Dermis blood vessel endothelial cell (primary cell): Measurements from ENCODE around the gene QSOX2. TPM values are rescaled to one million over a fixed set of nuclear protein-coding genes. Genes with fewer than 3 reads are reported as not detected.

Source experiments
- DNase-seq: peaks from one replicate; pipeline ENCODE4 v3.0.0; 2010
- total RNA-seq: library from RNA; depleted of rRNA; stranded (reverse); fragments of >200 nt; gene quantifications from 2 replicates; pipeline ENCODE4 v1.2.3, GENCODE V29; 2014

The QSOX2 gene
- total RNA-seq, 1 donor from 2014 or later, result 9.0 TPM

DNA sequence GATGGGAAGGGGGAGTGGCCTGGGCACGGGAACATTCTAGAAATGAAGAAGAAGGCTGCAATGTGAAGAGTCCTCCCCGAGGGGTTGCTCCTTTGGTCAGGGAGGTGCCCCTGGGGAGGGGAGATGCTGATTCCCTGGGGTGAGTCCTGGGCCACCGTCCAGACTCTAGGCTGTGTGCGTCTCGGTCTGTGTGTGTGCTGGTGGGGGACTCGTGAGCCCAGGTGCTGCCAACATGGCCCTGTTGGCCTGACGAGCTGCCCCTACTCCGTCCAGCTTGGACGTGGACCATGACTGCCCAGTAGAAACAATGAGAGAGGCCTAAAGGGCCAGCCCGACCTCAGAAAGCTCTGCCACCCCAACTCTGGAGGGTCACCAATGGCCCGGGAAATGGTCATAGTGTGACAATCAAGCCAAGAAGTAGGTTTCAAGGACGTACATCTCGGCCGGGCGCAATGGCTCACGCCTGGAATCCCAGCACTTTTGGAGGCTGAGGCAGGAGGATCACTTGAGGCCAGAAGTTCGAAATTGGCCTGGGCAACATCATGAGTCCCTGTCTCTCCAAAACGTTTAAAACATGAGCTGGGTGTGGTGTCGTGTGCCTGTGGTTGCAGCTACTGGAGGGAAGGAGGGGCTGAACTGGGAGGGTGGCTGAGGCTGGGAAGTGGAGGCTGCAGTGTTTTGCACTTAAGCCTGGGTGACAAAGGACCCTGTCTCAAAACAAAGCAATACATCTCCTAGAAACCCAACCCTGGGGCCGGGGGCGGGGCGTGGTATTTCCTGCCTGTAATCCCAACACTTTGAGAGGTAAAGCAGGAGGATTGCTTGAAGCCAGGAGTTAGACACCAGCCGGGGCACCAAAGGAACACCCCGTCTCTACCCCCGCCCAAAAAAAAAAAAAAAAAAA, 57.7 kb downstream of the QSOX2 start:
- no peak for DNase-seq

- no peak for DNase-seq
Observed at GRCh38 chr9:136187197-136187596, 58.4 kb downstream of the QSOX2 start.

DNA sequence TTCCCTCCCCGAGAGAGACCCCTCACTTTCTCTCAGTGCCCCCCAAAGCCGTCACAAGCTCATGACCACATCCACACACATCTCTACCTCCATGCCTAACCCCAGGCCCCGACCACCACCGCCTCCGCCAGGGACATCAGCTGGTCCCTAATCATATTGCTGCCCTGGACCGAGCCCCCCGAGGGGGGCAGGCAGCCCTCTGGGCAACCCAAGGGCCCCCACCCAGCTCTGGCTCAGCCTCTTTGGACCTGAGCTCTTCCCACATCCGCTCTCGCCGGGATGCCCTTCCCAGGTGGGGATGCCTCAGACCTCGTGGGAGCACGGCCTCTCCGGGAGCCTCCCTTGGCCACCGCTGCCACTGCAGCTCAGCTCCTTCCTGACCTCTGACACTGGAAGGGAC, 59.2 kb downstream of the QSOX2 start:
- DNase-seq, result no peak

DNA sequence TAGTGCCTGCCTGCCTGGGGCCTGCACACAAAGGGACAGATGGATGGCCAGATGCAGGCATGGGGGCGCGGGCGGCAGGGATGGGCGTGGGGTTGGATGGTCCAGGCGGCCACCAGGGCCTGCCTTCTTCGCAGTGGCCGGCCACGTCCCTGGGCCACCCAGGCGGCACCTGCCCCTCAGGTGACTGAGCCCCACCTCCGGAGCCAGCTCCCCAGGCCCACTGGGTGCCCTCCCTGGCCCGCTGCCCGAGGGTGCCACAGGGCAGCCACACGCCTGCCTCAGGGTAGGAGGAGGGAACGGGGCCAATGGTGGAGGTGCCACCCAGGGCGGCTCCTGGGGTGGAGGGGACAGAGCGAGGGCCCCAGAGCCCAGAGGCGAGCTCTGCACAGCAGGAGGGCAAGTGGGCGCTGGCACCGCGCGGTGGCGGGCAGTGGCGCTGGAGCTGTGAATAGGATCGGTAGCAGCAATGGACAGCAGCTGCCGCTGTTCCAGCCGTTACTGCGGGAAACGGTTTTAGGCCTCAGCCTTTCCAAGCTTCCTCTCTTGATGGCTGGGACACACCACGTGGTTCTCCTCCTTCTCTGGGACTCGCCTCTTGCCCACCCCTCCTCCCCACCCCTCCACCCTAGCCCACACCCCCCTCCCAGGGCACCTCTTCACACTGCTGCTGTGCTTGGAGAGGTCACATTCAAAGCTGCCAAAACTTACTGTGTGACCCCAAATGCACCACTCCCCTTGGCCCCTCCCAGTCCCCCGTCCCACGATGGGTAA, 59.8 kb downstream of the QSOX2 start:
- no peak for DNase-seq

DNA sequence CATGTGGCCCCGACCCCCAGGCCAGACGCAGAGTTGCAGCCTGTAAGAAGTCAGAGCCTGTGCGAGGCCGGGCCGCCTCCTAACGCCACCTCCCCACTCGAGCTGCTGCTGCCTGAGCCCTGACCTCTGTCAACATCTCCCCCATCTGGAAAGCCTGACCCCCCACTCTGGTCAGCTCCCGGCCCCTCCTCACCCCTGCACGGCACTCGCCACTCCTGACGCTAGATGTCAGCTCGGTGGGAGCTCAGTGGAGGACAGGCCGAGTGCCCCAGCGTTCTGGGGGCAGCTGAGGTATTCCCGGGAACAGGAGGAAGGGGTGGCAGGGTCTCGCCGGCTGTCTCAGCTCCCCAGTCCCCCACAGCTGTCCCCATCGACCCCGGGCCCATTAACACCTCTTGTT, 60.5 kb downstream of the QSOX2 start:
- no peak for DNase-seq

- no peak for DNase-seq
Observed at GRCh38 chr9:136182850-136183422, 62.7 kb downstream of the QSOX2 start.

- no peak for DNase-seq
Observed at GRCh38 chr9:136182420-136182787, 63.2 kb downstream of the QSOX2 start.

DNA sequence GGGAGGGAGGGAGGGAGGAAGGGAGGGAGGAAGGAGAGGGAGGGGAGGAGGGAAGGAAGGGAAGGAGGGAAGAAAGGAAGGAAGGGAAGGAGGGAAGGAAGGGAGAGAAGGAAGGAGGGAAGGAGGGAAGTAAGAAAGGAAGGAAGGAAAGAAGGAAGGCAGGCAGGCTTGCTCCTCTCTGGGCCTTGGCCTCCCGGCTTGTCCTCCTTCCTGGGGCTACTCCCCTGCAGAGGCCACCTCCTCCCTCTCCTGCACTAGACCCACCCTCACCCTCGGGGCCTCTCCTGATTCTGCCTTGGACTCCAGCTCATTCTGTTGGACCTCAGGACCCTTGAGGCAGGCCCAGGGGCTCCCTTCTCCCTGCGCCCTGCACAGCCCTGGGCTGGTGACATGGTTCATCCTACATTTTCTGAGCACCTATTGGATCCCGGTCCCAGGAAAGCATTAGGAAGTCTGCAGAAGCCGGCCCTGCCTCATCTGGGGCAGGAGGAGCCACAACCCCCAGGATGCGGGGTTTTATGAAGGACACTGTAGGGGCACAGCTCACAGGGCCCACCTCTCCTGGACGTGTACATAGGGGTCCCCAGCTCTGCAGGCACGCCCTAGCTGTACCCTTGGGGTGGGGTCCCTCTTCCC, 63.7 kb downstream of the QSOX2 start:
- DNase-seq, result no peak

DNA sequence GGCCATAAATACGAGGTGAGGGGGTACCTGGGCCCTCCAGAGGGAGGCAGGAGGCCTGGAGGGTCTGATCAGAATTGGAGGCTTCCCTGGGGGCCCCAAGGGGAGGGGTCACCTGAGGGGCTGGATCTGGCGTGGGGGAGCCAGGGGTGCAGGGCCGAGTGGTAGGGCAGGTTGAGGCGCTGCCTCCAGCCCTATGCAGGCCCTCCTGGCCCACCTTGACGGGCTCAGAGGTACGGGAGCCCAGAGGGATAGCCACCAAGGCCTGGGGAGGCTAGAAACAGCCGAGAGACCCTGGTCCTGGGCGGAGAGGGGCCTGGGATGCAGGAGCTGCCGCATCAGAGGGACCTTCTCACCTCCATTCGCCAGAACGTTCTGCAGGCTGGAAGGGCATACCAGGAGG, 65.0 kb downstream of the QSOX2 start:
- DNase-seq, result no peak

DNA sequence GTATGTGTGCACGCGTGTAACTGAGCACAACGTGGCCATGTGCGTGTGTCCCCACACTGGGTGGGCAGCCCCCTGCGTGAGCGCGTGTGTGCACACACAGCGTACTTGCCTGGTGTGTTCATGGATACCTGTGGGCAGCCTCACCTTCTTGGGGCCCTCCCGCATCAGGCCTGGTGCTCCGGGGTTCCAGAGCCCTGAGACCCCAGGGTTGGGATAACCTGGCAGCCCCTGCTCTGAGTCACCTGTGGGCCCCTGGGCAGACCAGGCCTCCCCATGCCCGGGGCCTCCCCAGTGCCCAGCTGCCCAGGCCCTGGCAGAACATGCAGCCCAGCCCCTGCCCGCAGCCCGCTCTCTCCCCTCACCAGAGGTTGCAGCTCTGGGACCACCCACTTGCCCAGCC, 65.9 kb downstream of the QSOX2 start:
- DNase-seq, result no peak

DNA sequence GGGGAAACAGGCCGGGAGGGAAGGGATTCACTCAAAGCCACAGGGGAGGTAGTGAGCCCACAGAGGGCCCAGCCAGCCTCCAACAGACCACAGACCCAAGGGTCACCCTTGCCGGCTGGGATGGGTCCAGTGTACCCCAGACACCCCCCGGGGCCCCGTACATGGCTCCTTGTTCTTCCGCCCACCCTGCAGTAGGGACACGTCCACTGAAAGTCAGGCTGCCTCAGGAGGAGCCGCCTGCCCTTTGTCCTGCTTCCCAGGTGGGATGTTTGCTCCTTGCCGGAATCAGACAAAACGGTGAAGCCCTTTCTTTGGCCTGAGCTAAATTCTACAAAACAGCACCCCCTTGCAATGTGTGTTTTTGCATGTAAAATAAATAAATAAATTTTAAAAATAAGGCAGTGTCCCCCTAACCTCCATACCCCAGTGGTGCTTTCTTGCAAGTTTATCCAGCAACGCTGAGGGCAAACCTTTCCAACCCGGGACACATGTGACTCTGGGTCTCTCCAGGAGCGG, 66.5 kb downstream of the QSOX2 start:
- no peak for DNase-seq

DNA sequence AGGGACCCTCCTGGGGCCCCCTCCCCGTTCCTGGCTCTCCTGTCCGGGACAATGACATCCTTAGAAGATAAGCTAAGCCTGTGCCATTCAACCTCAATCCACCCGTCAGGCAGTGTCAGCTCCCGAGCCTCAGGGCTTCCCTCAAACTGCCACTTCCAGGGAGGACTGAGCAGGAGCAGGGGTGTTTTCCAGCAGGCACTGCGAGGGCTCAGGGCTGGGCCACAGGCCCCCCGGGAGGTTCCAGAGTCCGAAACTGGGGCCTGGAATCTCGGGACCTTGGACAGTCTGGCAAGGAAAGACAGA, 66.9 kb downstream of the QSOX2 start:
- DNase-seq, result no peak

DNA sequence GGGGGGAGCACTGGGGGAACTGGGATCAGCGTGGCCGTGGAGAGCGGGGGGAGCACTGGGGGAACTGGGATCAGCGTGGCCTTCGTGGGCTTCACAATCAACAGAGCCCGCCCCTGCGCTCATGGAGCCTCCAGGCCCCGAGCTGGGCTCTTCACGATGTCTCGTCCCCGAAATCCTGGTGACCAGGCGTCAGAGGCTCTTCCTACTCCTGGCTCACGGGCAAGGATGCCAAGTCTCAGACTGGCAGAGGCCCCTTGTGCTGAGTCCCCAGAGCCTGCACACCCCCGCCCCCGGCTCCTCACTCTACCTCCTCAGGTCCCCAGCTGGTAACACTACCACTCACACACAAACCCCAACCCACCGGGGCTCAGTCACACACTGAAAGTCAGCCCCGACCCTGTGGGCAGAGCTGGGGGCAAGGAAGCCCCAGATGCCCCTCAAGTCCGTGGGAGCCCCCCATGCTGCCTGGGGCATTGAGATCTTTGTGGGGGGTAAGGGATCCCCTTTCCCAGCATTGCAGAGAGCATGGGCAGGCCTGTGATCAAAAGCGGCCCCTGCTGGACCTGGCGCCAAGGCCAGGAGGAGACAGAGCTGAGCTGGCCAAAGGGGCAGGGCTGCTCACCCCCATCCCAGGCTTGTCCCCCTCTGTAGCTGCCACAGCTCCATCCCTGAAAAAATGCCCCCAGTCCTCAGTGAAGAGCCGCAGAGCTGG, 67.4 kb downstream of the QSOX2 start:
- no peak for DNase-seq

DNA sequence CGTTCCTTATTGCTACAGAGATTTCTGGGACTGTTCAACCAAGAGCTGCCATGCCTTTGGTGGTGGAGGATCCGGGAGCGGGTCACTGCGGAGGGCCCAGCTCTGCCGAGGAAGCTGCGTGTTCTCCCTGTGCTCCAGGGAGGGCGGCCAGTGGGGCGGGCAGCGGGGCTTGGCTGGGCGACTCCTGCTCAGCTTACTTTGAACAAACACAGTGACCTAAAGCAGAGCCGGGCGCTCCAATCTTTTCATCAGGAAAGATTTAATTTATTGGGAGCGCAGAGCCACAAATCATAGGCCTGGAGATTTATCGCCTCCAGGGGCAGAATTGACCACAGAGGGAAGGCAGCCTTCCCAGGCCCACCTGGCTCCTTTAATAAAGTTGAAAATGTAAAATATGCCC, 68.4 kb downstream of the QSOX2 start:
- no peak for DNase-seq

DNA sequence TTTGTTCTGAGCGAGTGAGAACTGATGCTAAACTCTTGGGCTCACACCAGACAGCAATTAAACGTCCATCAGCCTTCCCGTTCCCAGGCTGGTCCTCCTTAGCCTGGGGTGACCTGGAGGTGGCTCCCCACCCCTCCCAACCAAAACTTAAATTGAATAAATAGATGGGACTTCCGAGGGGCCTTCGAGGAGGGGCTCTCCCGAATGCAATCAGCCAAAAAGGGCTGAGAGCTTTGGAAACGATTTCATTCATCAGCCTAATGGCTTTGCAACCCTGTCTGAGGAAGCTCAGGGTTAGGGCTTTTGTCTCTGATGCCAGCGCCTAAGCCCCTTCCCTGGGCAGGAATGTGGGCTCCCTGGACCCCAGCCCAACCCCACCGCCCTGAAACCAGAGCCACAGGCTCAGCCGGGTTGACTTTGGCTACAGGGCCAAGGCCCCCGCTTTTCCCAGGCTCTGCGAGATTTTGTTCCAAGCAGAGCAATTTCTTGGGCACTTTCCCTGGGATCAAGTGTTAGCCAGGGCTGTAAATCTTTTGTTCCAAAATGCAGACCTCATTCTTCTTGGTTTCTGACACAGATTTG, 69.9 kb downstream of the QSOX2 start:
- no peak for DNase-seq

- DNase-seq, result no peak
Observed at GRCh38 chr9:136174779-136175615, 70.6 kb downstream of the QSOX2 start.

- no peak for DNase-seq
Observed at GRCh38 chr9:136173648-136174290, 71.8 kb downstream of the QSOX2 start.

DNA sequence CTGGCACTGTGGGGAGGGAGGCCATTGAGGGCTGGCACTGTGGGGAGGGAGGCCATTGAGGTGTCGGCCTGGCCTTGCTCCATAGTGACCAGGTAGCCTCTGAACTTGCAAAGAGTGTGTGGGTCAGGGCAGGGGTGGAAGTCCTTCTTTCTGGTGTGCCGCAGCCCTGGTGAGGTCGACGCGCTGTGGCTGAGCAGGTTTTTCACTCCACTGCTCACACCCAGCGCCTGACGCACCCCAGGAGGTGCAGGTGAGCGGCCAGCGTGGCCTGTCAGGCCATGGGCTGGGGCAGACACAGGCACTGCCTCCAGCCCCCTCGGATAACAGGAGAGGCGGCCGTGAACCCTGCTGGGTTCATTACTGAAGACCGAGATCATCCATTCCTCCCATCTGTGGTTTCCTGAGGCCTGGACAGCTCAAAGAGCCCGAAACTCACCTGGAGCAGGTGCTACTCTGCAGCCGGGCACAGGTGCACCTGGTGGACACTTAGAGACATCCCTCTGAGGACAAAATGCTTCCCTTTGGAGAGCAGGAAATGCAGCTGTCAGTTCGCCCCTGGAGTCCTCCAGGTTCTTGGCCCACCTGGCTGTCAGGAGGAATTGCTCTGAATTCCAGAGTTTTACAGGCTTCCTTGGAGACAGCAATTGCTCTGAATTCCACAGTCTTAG, 73.1 kb downstream of the QSOX2 start:
- no peak for DNase-seq

DNA sequence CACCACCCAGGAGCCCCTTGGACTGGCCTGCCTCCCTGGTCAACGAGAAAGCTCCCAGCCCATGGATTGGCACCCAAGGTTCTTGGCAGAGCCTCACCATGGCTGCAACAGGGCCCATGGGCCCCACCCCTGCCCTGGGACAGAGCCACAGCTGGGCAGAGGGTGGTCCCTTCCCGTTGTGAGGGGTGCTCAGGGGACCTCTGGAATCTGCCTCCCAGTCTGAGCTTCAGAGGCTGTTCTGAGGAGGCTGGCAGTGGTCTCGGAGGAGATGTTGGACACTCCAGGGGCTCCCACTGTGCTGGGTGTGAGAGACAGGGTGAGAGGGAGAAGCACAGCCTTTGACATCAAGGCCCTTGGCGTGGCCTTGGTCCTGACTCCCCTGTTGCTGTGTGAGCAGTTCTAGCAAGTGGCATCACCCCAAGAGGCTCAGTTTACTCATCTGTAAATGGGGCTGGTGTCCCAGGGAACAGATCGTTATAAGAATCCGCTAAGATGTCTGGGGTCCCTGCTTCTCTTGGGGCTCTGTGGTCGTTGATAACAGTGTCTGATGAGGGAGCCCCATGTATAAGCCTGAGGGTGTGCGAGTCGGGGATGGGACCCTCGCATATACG, 73.7 kb downstream of the QSOX2 start:
- no peak for DNase-seq
